SK-MEL-5 (cell line): ENCODE results near the gene DICER1. TPM values are rescaled to one million over a fixed set of nuclear protein-coding genes. Genes with fewer than 3 reads are reported as not detected.
"Not testable (repeated sequence)": the region's sequence is repeated elsewhere in the genome, so short reads cannot be mapped to it uniquely, and the experiment has no call there.

Source experiments
- DNase-seq: peaks from one replicate; pipeline ENCODE4 v3.0.0-alpha.2; 2016; ENCODE audit warnings: low read depth, low spot score
- in situ Hi-C: cut with HindIII; loops from 2 replicates; pipeline ENCODE4 v1.10.0; 2016; ENCODE audit warnings: low sequenced_read_pairs, high pct_unique_total_duplicates, low pct_unique_long_range_greater_than_20kb
- total RNA-seq: library from RNA; depleted of rRNA; stranded (reverse); fragments of >200 nt; shearing (Covaris generic); gene quantifications from 2 replicates; pipeline ENCODE4 v1.2.3, GENCODE V29; 2014

Gene DICER1
- total RNA-seq, 1 experiment from 2014 or later, result 38.8 TPM

DNA sequence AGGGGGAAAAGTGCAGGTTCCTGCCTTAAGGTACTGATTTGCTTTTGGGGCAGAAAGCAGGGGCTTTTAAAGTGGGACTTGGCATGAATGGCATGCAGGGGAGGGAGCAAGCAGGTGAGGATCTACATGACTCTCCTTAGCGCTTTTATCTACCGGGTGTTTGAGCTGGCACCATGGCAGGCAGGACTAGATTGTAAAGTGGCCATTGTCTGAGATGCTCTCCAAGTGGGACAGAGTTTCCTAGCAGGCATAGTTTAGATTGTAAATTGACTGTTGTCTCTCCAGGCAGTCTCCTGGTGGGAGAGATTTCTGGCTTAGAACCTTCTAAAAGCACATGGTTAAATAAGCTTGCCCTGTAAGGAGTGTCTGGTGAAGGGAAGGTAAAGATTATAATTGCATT, 5.3 kb upstream of the DICER1 start:
- DNase-seq, result no peak
- in situ Hi-C loops, result no loop called here

DNA sequence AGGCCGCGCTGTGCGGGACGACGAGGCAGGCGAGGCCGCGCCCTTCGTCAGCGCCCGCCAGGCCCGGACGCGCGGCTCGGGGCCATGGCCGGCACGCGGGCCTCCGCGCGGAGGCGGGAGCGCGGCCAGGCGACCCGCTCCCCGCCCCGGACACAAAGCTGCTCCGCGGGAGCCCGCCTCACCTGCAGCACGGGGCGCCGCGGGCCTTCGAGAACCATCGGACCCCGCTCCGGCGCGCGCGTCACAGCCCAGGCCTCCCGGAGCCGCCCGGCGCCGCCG, 342 bp downstream of the DICER1 start:
- in situ Hi-C loops, result no loop called here
- DNase-seq, result peak; percentile 4

DNA sequence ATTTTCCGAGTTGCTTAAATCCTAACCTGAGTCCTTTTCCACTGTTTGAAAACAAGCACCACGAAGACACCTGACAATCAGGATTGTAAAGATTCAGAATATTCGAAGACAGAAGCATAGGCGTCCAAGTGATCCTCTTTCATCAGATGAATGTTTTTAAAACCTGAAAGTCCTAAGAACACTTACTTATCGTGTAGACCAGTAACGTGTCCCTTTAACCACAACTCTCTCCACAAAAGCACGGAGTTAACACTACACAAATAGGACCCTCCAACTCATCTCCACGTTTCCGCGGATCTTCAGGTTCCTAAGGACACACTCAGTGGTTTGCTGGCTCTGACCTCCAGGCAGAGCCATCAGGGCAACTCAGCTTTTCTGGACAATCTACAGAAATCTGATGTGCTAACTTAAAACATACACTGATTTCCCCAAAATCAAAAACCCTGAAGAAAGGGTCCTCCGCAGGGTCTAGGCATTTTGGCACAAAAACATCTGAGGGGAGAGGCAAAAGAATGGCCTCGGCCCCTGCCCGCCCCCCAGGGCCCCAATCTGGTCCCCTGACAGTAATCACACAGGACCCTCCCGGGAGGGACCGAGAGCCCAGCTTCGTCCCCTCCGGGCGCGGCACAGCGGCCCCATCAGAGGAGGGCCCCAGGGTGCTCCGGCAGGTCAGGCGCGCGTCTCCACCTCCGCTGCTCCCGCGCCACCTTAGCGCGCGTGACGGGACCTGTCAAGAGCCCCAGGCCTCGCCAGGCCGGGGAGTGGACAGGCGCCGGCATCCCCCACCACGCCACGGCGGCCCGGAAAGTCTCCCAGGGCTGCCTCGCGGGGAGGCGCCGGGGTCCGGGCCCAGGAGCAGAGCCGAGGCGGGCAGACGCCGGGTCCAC, 925 bp downstream of the DICER1 start:
- in situ Hi-C loops, result no loop called here
- peak; percentile 16 for DNase-seq

DNA sequence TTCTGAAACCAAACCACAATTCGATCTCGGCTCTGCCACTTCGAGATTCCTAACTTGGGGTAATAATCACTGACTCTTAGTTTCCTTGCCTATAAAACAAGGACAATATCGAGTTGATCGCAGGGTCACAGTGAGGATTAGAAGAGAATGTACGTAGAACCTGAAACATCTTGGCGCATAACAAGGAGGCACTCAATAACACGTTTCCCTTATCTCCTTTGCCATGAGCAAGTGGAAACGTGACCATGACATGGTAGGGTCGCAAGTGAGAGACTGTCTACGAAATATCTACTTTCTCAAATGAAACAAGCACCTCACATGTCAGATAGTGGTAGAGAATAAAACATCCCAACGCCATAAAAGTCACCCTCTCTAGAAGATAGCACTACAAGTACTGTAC, 2.3 kb downstream of the DICER1 start:
- in situ Hi-C loops, result no loop called here
- no peak for DNase-seq

DNA sequence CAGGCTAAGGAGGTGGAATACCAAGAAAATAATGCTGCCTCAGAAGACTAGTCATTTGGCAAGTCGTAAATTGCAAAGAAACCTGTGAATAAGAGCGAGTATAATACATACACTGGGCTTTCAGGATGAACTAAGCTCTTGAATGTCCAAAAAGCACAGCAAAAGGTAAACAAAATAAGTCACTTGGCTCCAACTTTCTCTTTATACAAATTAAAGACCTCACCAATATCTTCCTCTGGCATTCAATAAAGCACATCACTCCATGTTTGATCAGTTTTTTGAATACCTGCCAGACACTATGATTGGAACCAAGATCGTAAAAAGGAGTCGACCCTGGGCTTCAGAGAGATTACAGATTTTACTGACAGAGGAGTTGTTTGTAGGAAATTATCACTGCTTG, 3.5 kb downstream of the DICER1 start:
- no peak for DNase-seq
- in situ Hi-C loops, result no loop called here

DNA sequence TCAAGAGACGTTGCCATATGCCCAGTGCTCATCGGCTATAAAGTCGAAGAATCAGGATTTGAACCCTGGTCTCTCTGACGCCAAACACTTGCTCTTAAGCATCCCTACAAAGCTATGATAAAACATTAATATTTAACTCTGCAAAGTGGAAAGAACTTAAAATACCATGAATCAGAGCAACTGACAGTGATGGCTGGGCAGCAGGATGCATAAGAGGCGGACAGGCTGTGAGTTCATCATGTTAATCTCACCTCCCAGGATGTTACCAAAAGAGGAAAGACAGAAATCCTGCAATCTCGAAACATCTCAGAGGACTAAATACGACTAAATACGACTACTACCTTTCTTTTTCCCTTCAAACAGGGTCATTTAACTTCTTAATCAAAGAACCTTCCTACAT, 5.8 kb downstream of the DICER1 start:
- no peak for DNase-seq
- in situ Hi-C loops, result no loop called here

GRCh38 chr14:95150910-95151309, 6.4 kb downstream of the DICER1 start:
- DNase-seq, result no peak
- in situ Hi-C loops, result no loop called here

DNA sequence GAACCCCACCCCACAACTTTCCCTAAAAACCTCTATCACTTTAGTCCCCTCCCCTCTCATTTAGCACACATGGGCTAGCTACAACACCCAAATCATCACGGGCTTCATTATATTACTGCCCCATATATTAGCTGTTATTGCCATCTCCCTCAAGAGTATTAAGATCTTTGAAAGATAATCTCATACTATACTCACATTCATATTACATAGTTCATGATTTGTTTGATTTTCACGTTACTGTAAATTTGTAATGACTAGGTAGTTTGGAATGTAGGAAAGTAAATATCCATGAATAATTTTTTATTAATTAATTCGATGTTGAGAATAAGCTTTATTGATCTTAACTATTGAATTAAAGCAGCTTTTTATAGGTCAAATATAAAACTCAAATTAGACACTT, 7.9 kb downstream of the DICER1 start:
- in situ Hi-C loops, result no loop called here
- no peak for DNase-seq

DNA sequence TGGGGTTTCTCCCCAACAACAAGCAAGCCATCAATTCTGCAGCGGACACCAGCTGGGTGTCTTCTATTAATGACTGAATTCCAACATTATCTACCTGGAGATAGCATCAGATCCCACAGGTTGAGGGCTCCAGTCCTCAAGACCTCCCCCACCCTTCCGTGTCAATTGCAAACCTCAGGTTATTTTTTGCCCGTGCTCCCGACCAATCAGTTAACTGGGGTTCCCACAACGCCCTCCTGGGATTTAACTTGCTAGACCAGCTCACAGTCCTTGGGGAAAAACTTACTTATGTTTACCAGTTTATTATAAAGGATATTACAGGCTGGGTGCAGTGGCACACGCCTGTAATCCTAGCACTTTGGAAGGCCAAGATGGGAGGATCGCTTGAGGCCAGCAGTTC, 9.7 kb downstream of the DICER1 start:
- no peak for DNase-seq
- in situ Hi-C loops, result no loop called here

DNA sequence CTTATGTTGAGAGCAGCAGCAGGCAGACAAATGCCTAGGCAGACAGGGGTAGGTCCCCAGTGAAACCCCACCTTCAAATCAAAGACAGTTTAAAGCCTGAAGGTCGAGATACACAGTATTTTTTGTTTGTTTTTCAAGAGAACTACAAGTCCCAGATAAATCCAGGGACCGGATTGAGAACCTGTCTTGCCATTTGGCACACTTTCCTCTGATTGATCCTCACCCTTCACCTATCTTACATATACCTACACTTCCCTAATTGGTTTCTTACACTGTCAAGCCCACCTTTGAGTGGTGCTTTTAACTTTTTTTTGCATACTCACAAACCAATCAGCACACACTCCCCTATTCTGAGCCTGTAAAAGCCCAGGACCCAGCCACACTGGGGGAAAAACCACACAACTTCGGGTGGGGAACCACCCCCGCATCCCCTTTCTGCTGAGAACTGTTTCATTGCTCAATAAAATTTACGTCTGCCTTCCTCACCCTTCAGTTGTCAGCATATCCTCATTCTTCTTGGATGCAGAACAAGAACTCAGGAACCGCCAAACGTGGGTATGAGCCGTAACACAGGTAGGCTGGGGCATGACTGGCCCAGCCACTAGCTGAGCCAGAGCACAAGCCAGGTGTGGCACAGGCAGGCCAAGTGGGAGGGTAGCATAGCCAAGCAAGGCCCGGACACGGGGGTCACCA, 11.1 kb downstream of the DICER1 start:
- no peak for DNase-seq
- in situ Hi-C loops, result no loop called here

GRCh38 chr14:95144849-95145248, 12.5 kb downstream of the DICER1 start:
- in situ Hi-C loops, result no loop called here

GRCh38 chr14:95143808-95144620, 13.3 kb downstream of the DICER1 start:
- in situ Hi-C loops, result no loop called here
- no peak for DNase-seq

More at GRCh38 chr14:95144849-95145248, 12.5 kb downstream of the DICER1 start:
- no peak for DNase-seq

GRCh38 chr14:95142208-95142607, 15.1 kb downstream of the DICER1 start:
- no peak for DNase-seq
- in situ Hi-C loops, result no loop called here

DNA sequence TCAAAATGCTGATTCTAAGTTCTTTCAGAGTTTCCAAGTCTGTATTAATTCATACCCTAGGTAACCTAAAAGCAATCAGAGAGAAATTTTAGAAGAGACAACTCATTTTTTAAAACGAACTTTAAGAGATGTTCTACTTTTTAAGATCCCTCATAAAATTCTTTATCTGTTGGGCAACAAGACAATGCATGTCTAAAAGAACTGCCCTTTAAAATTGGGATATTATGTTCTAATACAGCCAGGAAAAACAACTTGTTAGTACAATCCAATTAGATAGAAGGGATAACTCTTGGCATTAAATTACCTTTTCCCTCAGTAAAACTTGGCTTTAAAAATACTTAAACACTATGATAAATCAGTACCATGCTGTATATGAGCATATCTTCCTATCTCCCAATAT, 15.6 kb downstream of the DICER1 start:
- in situ Hi-C loops, result no loop called here
- DNase-seq, result no peak

DNA sequence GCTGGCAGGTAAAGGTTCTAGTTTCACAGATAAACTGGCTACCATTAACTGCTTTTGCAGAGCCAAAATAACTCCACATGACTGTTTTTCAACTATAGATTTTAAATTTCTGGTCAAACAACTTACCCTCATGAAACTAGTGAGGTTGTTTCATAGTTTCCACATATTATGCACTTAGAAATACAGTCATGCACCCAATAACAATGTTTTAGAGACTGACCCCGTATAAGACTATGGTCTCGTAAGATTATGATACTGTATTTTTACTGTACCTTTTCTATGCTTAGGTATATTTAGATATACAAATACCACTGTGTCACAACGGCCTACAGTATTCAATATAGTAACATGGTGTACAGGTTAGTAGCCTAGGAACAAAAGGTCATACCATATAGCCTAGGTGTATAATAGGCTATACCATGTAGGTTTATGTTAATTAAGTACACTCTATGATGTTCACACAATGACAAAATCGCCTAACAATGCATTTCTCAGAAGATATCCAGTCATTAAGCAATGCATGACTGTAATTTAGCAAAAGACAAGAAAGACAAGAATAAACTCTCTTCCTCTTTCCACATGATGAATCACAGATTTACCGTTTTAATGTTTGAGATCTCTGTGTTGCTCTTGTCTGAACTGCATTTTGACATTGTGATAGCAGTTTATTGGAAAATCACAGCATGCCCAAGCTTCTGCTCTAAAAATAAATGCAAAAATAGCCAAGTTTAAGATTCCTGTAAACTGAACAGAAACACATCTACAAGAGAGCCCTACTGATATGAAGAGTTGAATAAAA, 17.1 kb downstream of the DICER1 start:
- in situ Hi-C loops, result no loop called here
- DNase-seq, result no peak

- in situ Hi-C loops, result no loop called here
- no peak for DNase-seq
These were observed 18.5 kb downstream of the DICER1 start for GRCh38 chr14:95138876-95139275.

DNA sequence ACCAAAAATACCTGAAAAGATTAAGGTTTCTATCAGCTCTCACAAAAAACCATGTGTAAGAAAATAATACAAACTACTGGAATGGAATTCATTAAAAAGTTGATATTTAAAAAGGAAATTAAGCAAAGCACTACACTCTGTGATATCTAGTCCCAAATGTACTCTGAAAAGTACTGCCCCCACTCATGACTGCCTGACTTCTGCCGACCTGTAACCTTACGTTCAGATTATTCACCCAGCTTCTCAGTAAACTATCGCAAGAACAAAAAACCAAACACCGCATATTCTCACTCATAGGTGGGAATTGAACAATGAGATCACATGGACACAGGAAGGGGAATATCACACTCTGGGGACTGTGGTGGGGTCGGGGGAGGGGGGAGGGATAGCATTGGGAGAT, 18.9 kb downstream of the DICER1 start:
- in situ Hi-C loops, DNase-seq: not testable (repeated sequence)

DNA sequence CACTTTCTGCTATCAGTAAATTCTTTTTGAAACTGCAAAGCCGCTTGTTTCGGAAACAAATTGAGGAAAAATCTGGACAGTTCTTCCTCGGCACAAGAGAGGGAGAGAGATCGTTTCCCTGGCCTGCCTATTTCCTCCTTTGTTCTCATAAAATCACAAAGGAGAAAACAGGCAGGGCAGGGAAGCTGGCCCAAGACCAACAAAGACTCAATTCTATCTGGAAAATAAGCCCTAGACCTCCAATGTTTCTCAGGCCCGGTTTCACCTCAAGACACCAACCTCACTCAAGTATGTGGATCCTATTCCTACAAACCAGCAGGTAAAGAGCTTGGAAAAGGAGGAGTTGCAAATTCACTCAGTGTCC, 19.5 kb downstream of the DICER1 start:
- DNase-seq, result no peak
- in situ Hi-C loops, result no loop called here
